ENCODE data around the gene SLC2A6.

SLC2A6 gene

GRCh38 chr9:133524679-133525228, 45.9 kb upstream of the SLC2A6 start, which contains the start of gene MYMK:
Gene MYMK, minus strand, starts transcription at chr9:133524959. Its CDS starts 115 bp downstream, at chr9:133524844.
- Mint-ChIP-seq H3K9me3 (no peaks in the 10 kb centered on the region), H3K27me3 (ENCODE audit: low read depth) (peaks cover 8% of the 10 kb centered on the region), H3K4me1 (peaks cover 81% of the 10 kb centered on the region), H3K27ac (peak within 1 kb of the TSS; percentile 97 to 99 (median 98)), H3K4me3 (peak within 1 kb of the TSS; percentile 65 to 89 (median 85)), H3K36me3 (ENCODE audit: low read depth) (no peaks in the 10 kb centered on the region)
- TF ChIP-seq CTCF (IDR thresholded peaks at IDR 0.05; ENCODE audit: unreplicated experiment in 3 of 3): no peak

- peak overlapping the region; percentile 65 to 89 (median 85) for H3K4me3 Mint-ChIP-seq
- no peaks in the 10 kb centered on the region for H3K36me3 Mint-ChIP-seq (ENCODE audit: low read depth)
- peaks cover 80% of the 10 kb centered on the region for H3K4me1 Mint-ChIP-seq
- TF ChIP-seq CTCF (IDR thresholded peaks at IDR 0.05; ENCODE audit: unreplicated experiment in 3 of 3): no peak
- peaks cover 4% of the 10 kb centered on the region for H3K27me3 Mint-ChIP-seq (ENCODE audit: low read depth)
- H3K27ac Mint-ChIP-seq: peak overlapping the region; percentile 84 to 97 (median 87)
- no peaks in the 10 kb centered on the region for H3K9me3 Mint-ChIP-seq
Observed at GRCh38 chr9:133524146-133524545, 45.2 kb upstream of the SLC2A6 start.

GRCh38 chr9:133523106-133523505, 44.2 kb upstream of the SLC2A6 start:
- peaks cover 77% of the 10 kb centered on the region for H3K4me1 Mint-ChIP-seq
- no peaks in the 10 kb centered on the region for H3K36me3 Mint-ChIP-seq (ENCODE audit: low read depth)
- H3K27me3 Mint-ChIP-seq (ENCODE audit: low read depth): peaks cover 4% of the 10 kb centered on the region
- peak overlapping the region; percentile 65 to 89 (median 85) for H3K4me3 Mint-ChIP-seq
- H3K9me3 Mint-ChIP-seq: no peaks in the 10 kb centered on the region
- no peak for TF ChIP-seq CTCF (IDR thresholded peaks at IDR 0.05; ENCODE audit: unreplicated experiment in 3 of 3)
- peak overlapping the region; percentile 84 to 97 (median 87) for H3K27ac Mint-ChIP-seq

GRCh38 chr9:133522073-133522910, 43.4 kb upstream of the SLC2A6 start:
- H3K27ac Mint-ChIP-seq: peak overlapping the region in 2 of 3 experiments; percentile 87 to 91
- no peaks in the 10 kb centered on the region for H3K9me3 Mint-ChIP-seq
- peaks cover 4% of the 10 kb centered on the region for H3K27me3 Mint-ChIP-seq (ENCODE audit: low read depth)
- H3K4me1 Mint-ChIP-seq: peaks cover 70% of the 10 kb centered on the region
- peak overlapping the region; percentile 26 to 89 (median 85) for H3K4me3 Mint-ChIP-seq
- H3K36me3 Mint-ChIP-seq (ENCODE audit: low read depth): no peaks in the 10 kb centered on the region
- TF ChIP-seq CTCF (IDR thresholded peaks at IDR 0.05; ENCODE audit: unreplicated experiment in 3 of 3): no peak

GRCh38 chr9:133521122-133522072, 42.5 kb upstream of the SLC2A6 start:
- Mint-ChIP-seq H3K27me3 (ENCODE audit: low read depth) (peaks cover 4% of the 10 kb centered on the region), H3K4me3 (peak overlapping the region in 1 of 3 experiments; percentile 89), H3K9me3 (no peaks in the 10 kb centered on the region), H3K36me3 (ENCODE audit: low read depth) (no peaks in the 10 kb centered on the region), H3K27ac (peak overlapping the region; percentile 59 to 91 (median 87)), H3K4me1 (peaks cover 66% of the 10 kb centered on the region)
- no peak for TF ChIP-seq CTCF (IDR thresholded peaks at IDR 0.05; ENCODE audit: unreplicated experiment in 3 of 3)
